Activated CD4-positive, alpha-beta T cell treated with anti-CD3 and anti-CD28 coated beads for 36 hours (primary cell): ENCODE results near the gene NLN. TPM values are rescaled to one million over a fixed set of nuclear protein-coding genes. Genes with fewer than 3 reads are reported as not detected.
"Not testable (repeated sequence)": the region's sequence is repeated elsewhere in the genome, so short reads cannot be mapped to it uniquely, and the experiment has no call there.

ENCODE experiments used
- ATAC-seq: fragments of 200-7000 bp; cut with Tn5 transposase; one replicate; pipeline ENCODE4 v1.10.0; 2021; ENCODE audit warnings: mild to moderate bottlenecking, moderate library complexity
- CTCF ChIA-PET: fragments of 350-600 bp; sonication (Branson Sonifier 250); formaldehyde crosslinking; loops from one replicate; lab custom pipeline; 2021; ENCODE audit warnings: antibody characterized with exemption; lab: Charles Lee
- POLR2A ChIA-PET: fragments of 350-600 bp; sonication (Branson Sonifier 250); formaldehyde crosslinking; loops from one replicate; lab custom pipeline; 2021; ENCODE audit warnings: antibody characterized with exemption, inconsistent platforms; lab: Charles Lee
- DNase-seq: peaks from one replicate; pipeline ENCODE4 v3.0.0-alpha.2; 2020
- H3K27ac Mint-ChIP-seq: one replicate; pipeline ENCODE4 v1.8.0; 2021; ENCODE audit warnings: mixed read lengths
- H3K27me3 Mint-ChIP-seq: one replicate; pipeline ENCODE4 v1.8.0; 2021; ENCODE audit warnings: mixed read lengths
- H3K36me3 Mint-ChIP-seq: one replicate; pipeline ENCODE4 v1.8.0; 2021; ENCODE audit warnings: low read depth, mixed read lengths
- H3K4me1 Mint-ChIP-seq: one replicate; pipeline ENCODE4 v1.8.0; 2021; ENCODE audit warnings: mixed read lengths
- H3K4me3 Mint-ChIP-seq: one replicate; pipeline ENCODE4 v1.8.0; 2021; ENCODE audit warnings: mild to moderate bottlenecking, moderate library complexity, mixed read lengths
- H3K9me3 Mint-ChIP-seq: one replicate; pipeline ENCODE4 v1.8.0; 2021; ENCODE audit warnings: low read depth, mixed read lengths
- intact Hi-C, 2 experiments: fragments of 100-400 bp; cut with DNase I in 1 of 2; cut with micrococcal nuclease in 1 of 2; formaldehyde crosslinking; loops; one replicate each; pipeline versions ENCODE4 v1.14.2 to v1.15.1; 2022 to 2024; cut with DNase I, micrococcal nuclease
- total RNA-seq, 2 experiments: library from RNA; stranded (reverse); gene quantifications; one replicate each; pipeline ENCODE4 v1.2.3, GENCODE V29; 2021

The NLN gene
- total RNA-seq, 2 experiments from 2014 or later: 30.9 to 33.8 TPM

GRCh38 chr5:65832603-65833228 lies 110.7 kb downstream of the NLN start:
- Mint-ChIP-seq H3K4me3 (no peak overlapping the region), H3K4me1 (no peaks in the 10 kb centered on the region), H3K9me3 (no peaks in the 10 kb centered on the region), H3K36me3 (no peaks in the 10 kb centered on the region), H3K27me3 (no peaks in the 10 kb centered on the region), H3K27ac (no peak overlapping the region)
- DNase-seq (no peak), ATAC-seq (no peak)
- CTCF ChIA-PET: no interaction called here
- POLR2A ChIA-PET: no interaction called here
- intact Hi-C loops: no loop called here

DNA sequence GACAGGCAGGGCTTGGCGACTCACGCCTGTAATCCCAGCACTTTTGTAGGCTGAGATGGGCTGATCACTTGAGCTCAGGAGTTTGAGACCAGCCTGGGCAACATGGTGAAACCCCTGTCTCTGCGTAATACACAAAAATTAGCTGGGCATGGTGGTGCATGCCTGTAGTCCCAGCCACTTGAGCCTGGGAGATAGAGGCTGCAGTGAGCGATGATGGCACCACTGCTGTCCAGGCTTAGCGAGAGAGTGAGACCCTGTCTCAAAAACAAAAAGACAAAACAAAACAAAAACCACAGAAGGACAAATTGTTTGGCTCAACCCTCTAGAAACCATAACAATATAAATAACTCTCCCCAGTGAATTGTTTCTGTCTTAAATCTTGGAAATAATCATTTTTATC lies 111.8 kb downstream of the NLN start:
- CTCF ChIA-PET: no interaction called here
- H3K4me1 Mint-ChIP-seq: no peaks in the 10 kb centered on the region

DNA sequence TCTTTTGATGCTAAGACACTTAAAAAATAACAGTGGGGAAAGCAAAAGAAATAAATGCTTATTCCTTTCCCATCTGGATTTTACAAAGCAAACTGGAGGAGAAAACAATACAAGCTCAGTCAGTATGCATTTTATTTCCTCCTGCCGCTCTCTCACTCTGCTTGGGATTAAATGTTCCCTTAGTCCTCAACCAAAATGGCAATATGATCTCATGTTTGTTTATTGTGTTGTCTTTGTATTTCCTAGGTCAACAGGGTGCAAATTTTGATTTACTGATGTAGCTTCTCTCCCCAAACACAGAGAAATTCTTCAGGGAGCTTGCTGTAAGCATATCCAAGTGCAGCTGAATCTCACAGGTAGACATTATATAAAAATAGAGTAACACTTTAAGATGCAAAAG lies 112.3 kb downstream of the NLN start:
- H3K36me3 Mint-ChIP-seq: peaks cover 1% of the 10 kb centered on the region
- ChIA-PET CTCF (no interaction called here), POLR2A (no interaction called here)
- H3K4me3 Mint-ChIP-seq: no peak overlapping the region
- H3K27ac Mint-ChIP-seq: no peak overlapping the region
- no peaks in the 10 kb centered on the region for H3K27me3 Mint-ChIP-seq
- ATAC-seq: no peak
- H3K9me3 Mint-ChIP-seq: no peaks in the 10 kb centered on the region
- H3K4me1 Mint-ChIP-seq: no peaks in the 10 kb centered on the region
- no peak for DNase-seq
- intact Hi-C loops: no loop called here

More for the DNA sequence above, 111.8 kb downstream of the NLN start:
- POLR2A ChIA-PET: no interaction called here
- no peak for DNase-seq
- H3K27me3 Mint-ChIP-seq: no peaks in the 10 kb centered on the region
- H3K9me3 Mint-ChIP-seq: no peaks in the 10 kb centered on the region
- H3K36me3 Mint-ChIP-seq: no peaks in the 10 kb centered on the region
- H3K4me3 Mint-ChIP-seq: no peak overlapping the region
- intact Hi-C loops: no loop called here
- no peak for ATAC-seq
- H3K27ac Mint-ChIP-seq: no peak overlapping the region

GRCh38 chr5:65835191-65835590 lies 113.2 kb downstream of the NLN start:
- DNase-seq (no peak), ATAC-seq (no peak)
- peaks cover 2% of the 10 kb centered on the region for H3K4me1 Mint-ChIP-seq
- POLR2A ChIA-PET: no interaction called here
- H3K36me3 Mint-ChIP-seq: peaks cover 2% of the 10 kb centered on the region
- intact Hi-C loops: no loop called here
- H3K9me3 Mint-ChIP-seq: no peaks in the 10 kb centered on the region
- no peak overlapping the region for H3K4me3 Mint-ChIP-seq
- no peak overlapping the region for H3K27ac Mint-ChIP-seq
- CTCF ChIA-PET: no interaction called here
- H3K27me3 Mint-ChIP-seq: no peaks in the 10 kb centered on the region

- CTCF ChIA-PET: no interaction called here
- intact Hi-C loops: no loop called here
- ATAC-seq (no peak), DNase-seq (no peak)
- Mint-ChIP-seq H3K36me3 (peaks cover 2% of the 10 kb centered on the region), H3K4me1 (peaks cover 2% of the 10 kb centered on the region), H3K4me3 (no peak overlapping the region), H3K27ac (no peak overlapping the region), H3K9me3 (no peaks in the 10 kb centered on the region), H3K27me3 (no peaks in the 10 kb centered on the region)
- POLR2A ChIA-PET: interaction anchor here (0.6 kb wide), 1 partner anchor 158 kb away, joined by 6 read pairs; no protein-coding TSS in a partner anchor
These were observed 115.1 kb downstream of the NLN start for GRCh38 chr5:65837139-65837538.

DNA sequence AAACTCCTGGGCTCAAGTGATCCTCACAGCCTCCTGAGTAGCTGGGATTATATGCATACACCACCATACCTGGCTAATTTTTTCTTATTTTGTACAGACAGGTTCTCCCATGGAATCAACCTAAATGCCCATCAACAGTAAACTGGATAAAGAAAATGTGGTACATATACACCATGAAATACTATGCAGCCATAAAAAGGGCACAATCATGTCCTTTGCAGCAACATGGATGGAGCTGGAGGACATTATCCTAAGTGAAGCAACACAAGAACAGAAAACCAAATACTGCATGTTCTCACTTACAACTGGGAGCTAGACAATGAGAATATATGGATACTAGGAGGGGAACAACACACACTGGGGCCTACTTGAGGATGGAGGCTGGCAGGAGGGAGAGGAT lies 117.2 kb downstream of the NLN start:
- H3K4me1 Mint-ChIP-seq, DNase-seq, H3K27me3 Mint-ChIP-seq, H3K4me3 Mint-ChIP-seq, ATAC-seq, POLR2A ChIA-PET, H3K9me3 Mint-ChIP-seq, H3K27ac Mint-ChIP-seq, intact Hi-C loops, H3K36me3 Mint-ChIP-seq: not testable (repeated sequence)
- CTCF ChIA-PET: interaction anchor here (1.0 to 1.6 kb wide), 3 partner anchors 14 to 27 kb away, joined by 3 to 4 read pairs (median 3); no protein-coding TSS in a partner anchor

- H3K9me3 Mint-ChIP-seq: no peaks in the 10 kb centered on the region
- H3K4me1 Mint-ChIP-seq: peaks cover 2% of the 10 kb centered on the region
- DNase-seq: no peak
- intact Hi-C loops: no loop called here
- CTCF ChIA-PET: interaction anchor here (1.2 to 1.6 kb wide), 2 partner anchors 15 to 21 kb away, joined by 3 to 4 read pairs; no protein-coding TSS in a partner anchor
- H3K36me3 Mint-ChIP-seq: peaks cover 2% of the 10 kb centered on the region
- POLR2A ChIA-PET: no interaction called here
- H3K27me3 Mint-ChIP-seq: no peaks in the 10 kb centered on the region
- H3K27ac Mint-ChIP-seq: no peak overlapping the region
- H3K4me3 Mint-ChIP-seq: no peak overlapping the region
- no peak for ATAC-seq
These were observed 118.1 kb downstream of the NLN start for GRCh38 chr5:65840071-65840470.

DNA sequence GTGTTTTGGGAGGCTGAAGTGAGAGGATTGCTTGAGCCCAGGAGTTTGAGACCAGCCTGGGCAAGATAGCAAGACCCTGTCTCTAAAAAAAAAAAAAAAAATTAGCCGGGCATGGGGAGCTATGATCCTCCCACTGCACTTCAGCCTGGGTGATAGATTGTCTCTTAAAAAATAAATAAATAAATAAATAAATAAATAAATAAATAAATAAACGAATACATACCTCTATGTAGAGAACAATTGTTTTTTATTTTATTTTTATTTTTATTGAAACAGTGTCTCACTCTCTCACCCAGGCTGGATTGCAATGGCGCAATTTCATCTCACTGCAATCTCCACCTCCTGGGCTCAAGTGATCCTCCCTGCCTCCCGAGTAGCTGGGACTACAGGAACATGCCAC lies 122.8 kb downstream of the NLN start:
- intact Hi-C loops, H3K36me3 Mint-ChIP-seq, H3K4me1 Mint-ChIP-seq, DNase-seq, H3K4me3 Mint-ChIP-seq, H3K9me3 Mint-ChIP-seq, H3K27me3 Mint-ChIP-seq, ATAC-seq, POLR2A ChIA-PET, H3K27ac Mint-ChIP-seq: not testable (repeated sequence)
- CTCF ChIA-PET: interaction anchor here (0.6 kb wide), 2 partner anchors 9 to 99 kb away, joined by 3 read pairs; no protein-coding TSS in a partner anchor

GRCh38 chr5:65846101-65846500 lies 124.1 kb downstream of the NLN start:
- no peaks in the 10 kb centered on the region for H3K36me3 Mint-ChIP-seq
- POLR2A ChIA-PET: no interaction called here
- ATAC-seq (no peak), DNase-seq (no peak)
- H3K4me3 Mint-ChIP-seq: no peak overlapping the region
- CTCF ChIA-PET: no interaction called here
- no peaks in the 10 kb centered on the region for H3K27me3 Mint-ChIP-seq
- H3K27ac Mint-ChIP-seq: no peak overlapping the region
- H3K4me1 Mint-ChIP-seq: peaks cover 4% of the 10 kb centered on the region
- intact Hi-C loops: no loop called here
- H3K9me3 Mint-ChIP-seq: no peaks in the 10 kb centered on the region

DNA sequence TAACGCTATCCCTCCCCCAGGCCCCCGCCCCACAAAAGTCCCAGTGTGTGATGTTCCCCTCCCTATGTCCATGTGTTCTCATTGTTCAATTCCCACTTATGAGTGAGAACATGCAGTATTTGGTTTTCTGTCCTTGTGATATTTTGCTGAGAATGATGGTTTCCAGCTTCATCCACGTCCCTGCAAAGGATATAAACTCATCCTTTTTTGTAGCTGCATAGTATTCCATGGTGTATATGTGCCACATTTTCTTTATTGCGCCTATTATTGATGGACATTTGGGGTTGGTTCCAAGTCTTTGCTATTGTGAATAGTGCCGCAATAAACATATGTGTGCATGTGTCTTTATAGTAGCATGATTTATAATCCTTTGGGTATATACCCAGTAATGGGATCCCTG lies 125.0 kb downstream of the NLN start:
- intact Hi-C loops, POLR2A ChIA-PET, H3K36me3 Mint-ChIP-seq, CTCF ChIA-PET, ATAC-seq, H3K27ac Mint-ChIP-seq, H3K9me3 Mint-ChIP-seq, H3K4me3 Mint-ChIP-seq, H3K4me1 Mint-ChIP-seq, H3K27me3 Mint-ChIP-seq, DNase-seq: not testable (repeated sequence)

- ATAC-seq, POLR2A ChIA-PET, H3K4me1 Mint-ChIP-seq, CTCF ChIA-PET, H3K27me3 Mint-ChIP-seq, H3K4me3 Mint-ChIP-seq, DNase-seq, H3K27ac Mint-ChIP-seq, H3K36me3 Mint-ChIP-seq, intact Hi-C loops, H3K9me3 Mint-ChIP-seq: not testable (repeated sequence)
These were observed 127.9 kb downstream of the NLN start for GRCh38 chr5:65849918-65850317.

DNA sequence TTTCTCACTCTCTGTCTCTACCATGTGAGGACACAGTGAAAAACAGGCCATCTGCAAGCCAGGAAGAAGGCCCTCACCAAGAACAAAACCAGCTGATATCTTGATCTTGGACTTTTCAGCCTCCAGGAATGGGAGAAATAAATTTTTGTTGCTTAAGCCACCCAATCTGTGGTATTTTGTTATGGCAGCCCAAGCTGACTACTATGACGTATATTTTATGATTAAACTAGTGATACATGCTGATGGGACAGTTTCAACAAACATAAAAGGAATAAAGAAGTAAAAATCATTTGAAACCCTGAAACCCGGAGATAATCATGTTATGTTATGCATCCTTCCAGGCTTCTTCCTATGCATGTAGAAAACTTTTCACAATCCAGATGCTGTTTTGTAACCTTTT lies 132.9 kb downstream of the NLN start:
- ChIA-PET POLR2A (no interaction called here), CTCF (no interaction called here)
- H3K36me3 Mint-ChIP-seq: no peaks in the 10 kb centered on the region
- no peak overlapping the region for H3K4me3 Mint-ChIP-seq
- intact Hi-C loops: no loop called here
- DNase-seq (no peak), ATAC-seq (no peak)
- H3K27me3 Mint-ChIP-seq: no peaks in the 10 kb centered on the region
- H3K9me3 Mint-ChIP-seq: peaks cover 8% of the 10 kb centered on the region
- no peak overlapping the region for H3K27ac Mint-ChIP-seq
- H3K4me1 Mint-ChIP-seq: no peaks in the 10 kb centered on the region
